Esophagus squamous epithelium (tissue), 5 donors: ENCODE measurements around the gene UBAC2. TPM values are rescaled to one million over a fixed set of nuclear protein-coding genes. Genes with fewer than 3 reads are reported as not detected.

ENCODE experiments used
- DNase-seq: peaks from one replicate; lab custom pipeline; 2025; lab: John Stamatoyannopoulos, UW
- H3K27ac ChIP-seq, 4 donors: fragments of 200-600 bp; sonication (generic); one replicate each; pipeline ENCODE4 v1.5.1; 2016 to 2019; ENCODE audit warnings: mild to moderate bottlenecking in 1 of 4
- H3K27me3 ChIP-seq, 4 donors: fragments of 200-600 bp; sonication (generic); 1 replicate in 3 of 4; 2 replicates in 1 of 4; pipeline versions ENCODE4 v1.5.1 to v1.6.0; 2017 to 2021; ENCODE audit warnings: antibody characterized with exemption in 1 of 4
- H3K36me3 ChIP-seq, 3 donors: fragments of 200-600 bp; sonication (generic); one replicate each; pipeline ENCODE4 v1.5.1; 2016 to 2019
- H3K4me1 ChIP-seq, 3 donors: fragments of 200-600 bp; sonication (generic); one replicate each; pipeline ENCODE4 v1.5.1; 2017 to 2019
- H3K4me3 ChIP-seq, 4 donors: fragments of 200-600 bp; sonication (generic); 1 replicate in 3 of 4; 2 replicates in 1 of 4; pipeline ENCODE4 v1.5.1; 2016 to 2019; ENCODE audit warnings: mild to moderate bottlenecking in 2 of 4, moderate library complexity in 1 of 4
- H3K9me3 ChIP-seq, 3 donors: fragments of 200-600 bp; sonication (generic); one replicate each; pipeline ENCODE4 v1.5.1; 2016 to 2019
- CTCF ChIP-seq, 6 experiments: fragments of 450-650 bp in 4 of 6; fragments of 200-600 bp in 2 of 6; sonication (generic) in 2 of 6; IDR thresholded peaks; one replicate each; pipeline ENCODE4 v1.5.1; 2016 to 2019; ENCODE audit warnings: antibody characterized with exemption in 6 of 6, mild to moderate bottlenecking in 4 of 6, moderate library complexity in 4 of 6
- POLR2A ChIP-seq, 4 donors: fragments of 450-650 bp; IDR thresholded peaks; one replicate each; pipeline ENCODE4 v1.6.1; 2017; ENCODE audit warnings: antibody characterized with exemption in 4 of 4, mild to moderate bottlenecking in 4 of 4, moderate library complexity in 3 of 4
- WGBS, 2 donors: methylation state at CpG; one replicate each; pipeline ENCODE4 v1.1.5; 2018; 5-methylcytosine and 5-hydroxymethylcytosine counted together
- intact Hi-C: fragments of 100-400 bp; cut with DNase I; formaldehyde crosslinking; loops from one replicate; pipeline ENCODE4 v1.15.0; 2022
- total RNA-seq, 4 donors: library from RNA; depleted of rRNA; stranded (reverse); fragments of >200 nt; gene quantifications; one replicate each; pipeline ENCODE4 v1.1.0, GENCODE V29; 2016
- donor health status: DM: yes; HTN: yes; CAD: no.

UBAC2 gene
- total RNA-seq, 4 donors from 2014 or later: 60.8 to 84.6 (median 75.0) TPM

GRCh38 chr13:99382428-99383133 is 181.9 kb downstream of the UBAC2 start:
- no peak for DNase-seq
- intact Hi-C loops: no loop called here
- peak overlapping the region; percentile 43 to 78 (median 70) for H3K27ac ChIP-seq
- no peak for TF ChIP-seq POLR2A (IDR thresholded peaks at IDR 0.05)
- TF ChIP-seq CTCF (IDR thresholded peaks at IDR 0.05): no peak
- no peaks in the 10 kb centered on the region for H3K9me3 ChIP-seq
- H3K27me3 ChIP-seq: no peaks in the 10 kb centered on the region
- 71 to 86% methylated on average over 5 to 8 of the region's 9 CpGs for WGBS, 2 donors
- no peak overlapping the region for H3K4me3 ChIP-seq
- H3K4me1 ChIP-seq: peaks cover 0 to 24% (median 12%) of the 10 kb centered on the region in 3 donors
- peaks cover 0 to 63% (median 5%) of the 10 kb centered on the region in 3 donors for H3K36me3 ChIP-seq

- WGBS, 2 donors: 85 to 87% methylated on average over 7 of the region's 11 CpGs
- no peak overlapping the region for H3K4me3 ChIP-seq
- intact Hi-C loops: no loop called here
- DNase-seq: no peak
- peak overlapping the region in 2 of 4 donors; percentile 22 to 78 for H3K27ac ChIP-seq
- no peaks in the 10 kb centered on the region for H3K9me3 ChIP-seq
- peaks cover 0 to 59% (median 5%) of the 10 kb centered on the region in 3 donors for H3K36me3 ChIP-seq
- H3K27me3 ChIP-seq: no peaks in the 10 kb centered on the region
- peaks cover 0 to 24% (median 12%) of the 10 kb centered on the region in 3 donors for H3K4me1 ChIP-seq
- TF ChIP-seq CTCF (IDR thresholded peaks at IDR 0.05): no peak
These were observed 182.9 kb downstream of the UBAC2 start for GRCh38 chr13:99383511-99383921.

GRCh38 chr13:99383946-99384345 is 183.3 kb downstream of the UBAC2 start:
- Histone ChIP-seq H3K4me3 (no peak overlapping the region), H3K9me3 (no peaks in the 10 kb centered on the region), H3K36me3 (peaks cover 0 to 59% (median 5%) of the 10 kb centered on the region in 3 donors), H3K4me1 (peaks cover 0 to 24% (median 12%) of the 10 kb centered on the region in 3 donors), H3K27ac (peak overlapping the region in 2 of 4 donors; percentile 22 to 78), H3K27me3 (no peaks in the 10 kb centered on the region)
- TF ChIP-seq POLR2A (IDR thresholded peaks at IDR 0.05): no peak
- no peak for TF ChIP-seq CTCF (IDR thresholded peaks at IDR 0.05)
- 87 to 89% methylated on average over 4 to 5 of the region's 5 CpGs for WGBS, 2 donors
- no peak for DNase-seq
- intact Hi-C loops: no loop called here

GRCh38 chr13:99384468-99384867 is 183.8 kb downstream of the UBAC2 start:
- intact Hi-C loops: no loop called here
- Histone ChIP-seq H3K27me3 (no peaks in the 10 kb centered on the region), H3K4me3 (no peak overlapping the region), H3K4me1 (peaks cover 0 to 24% (median 12%) of the 10 kb centered on the region in 3 donors), H3K36me3 (peaks cover 0 to 56% (median 5%) of the 10 kb centered on the region in 3 donors), H3K27ac (peak overlapping the region in 1 of 4 donors; percentile 13), H3K9me3 (no peaks in the 10 kb centered on the region)
- TF ChIP-seq POLR2A (IDR thresholded peaks at IDR 0.05) (no peak), CTCF (IDR thresholded peaks at IDR 0.05) (no peak)
- no peak for DNase-seq
- WGBS, 2 donors: 88 to 90% methylated on average over 9 to 13 of the region's 13 CpGs

GRCh38 chr13:99385161-99385560 is 184.5 kb downstream of the UBAC2 start:
- no peak overlapping the region for H3K4me3 ChIP-seq
- 83 to 95% methylated on average over 14 to 15 of the region's 15 CpGs for WGBS, 2 donors
- TF ChIP-seq POLR2A (IDR thresholded peaks at IDR 0.05): no peak
- no peak for TF ChIP-seq CTCF (IDR thresholded peaks at IDR 0.05)
- H3K4me1 ChIP-seq: peaks cover 0 to 24% (median 12%) of the 10 kb centered on the region in 3 donors
- H3K36me3 ChIP-seq: peaks cover 0 to 49% (median 5%) of the 10 kb centered on the region in 3 donors
- H3K27me3 ChIP-seq: no peaks in the 10 kb centered on the region
- intact Hi-C loops: no loop called here
- no peak for DNase-seq
- no peak overlapping the region for H3K27ac ChIP-seq
- H3K9me3 ChIP-seq: no peaks in the 10 kb centered on the region
